Measurements from ENCODE around the gene ZNF48.
A peak's percentile ranks its signal among the peaks of the same experiment; 100 is the strongest.

DNA sequence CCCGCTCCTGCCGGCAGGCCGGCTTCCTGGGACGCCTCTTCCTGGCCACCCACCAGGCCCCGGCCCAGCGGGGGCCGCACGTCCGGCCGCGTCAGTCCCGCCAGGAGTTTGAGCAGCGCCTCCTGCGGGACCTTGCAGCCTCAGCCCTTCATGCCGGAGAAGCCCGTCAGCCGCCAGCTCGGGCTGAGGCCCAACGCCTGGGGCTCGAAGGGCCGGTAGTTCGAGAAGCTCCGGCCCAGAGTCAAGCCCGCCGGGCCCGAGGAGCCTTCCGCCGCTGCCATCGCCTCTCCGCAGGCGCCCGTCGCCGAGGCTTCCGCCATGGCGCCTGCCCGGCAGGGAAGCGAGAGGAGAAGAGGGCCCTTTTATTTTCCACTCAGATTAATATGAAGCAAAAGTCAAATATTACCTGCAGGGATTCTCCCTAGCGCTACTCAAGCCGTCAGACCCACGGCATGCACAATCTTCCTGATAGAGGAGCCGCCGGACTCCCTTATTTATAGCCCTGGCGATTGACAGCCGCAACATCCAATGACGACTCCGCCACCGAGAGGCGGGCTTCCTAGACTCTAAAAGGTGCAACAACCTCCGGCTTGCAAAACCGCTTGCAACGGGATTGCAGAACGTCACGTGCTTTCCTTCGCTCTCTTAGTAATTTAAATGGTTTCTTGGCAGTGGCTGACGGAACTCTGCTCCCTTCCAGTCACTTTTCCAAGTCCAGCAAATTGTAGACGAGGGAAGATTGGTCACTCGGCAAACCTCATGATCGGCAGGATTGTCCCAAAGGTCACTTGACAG is 50.4 kb downstream of the ZNF48 start, which contains the start of gene SEPHS2:
- TF ChIP-seq CTCF (IDR thresholded peaks at IDR 0.05) (peak; percentile 25 to 56 (median 45)), POLR2A (IDR thresholded peaks at IDR 0.05) (peak; percentile 32 to 85), EP300 (IDR thresholded peaks at IDR 0.05) (peak; percentile 65 to 94)

Measured in tibial nerve (tissue), 4 donors.